Stimulated activated CD4-positive, alpha-beta T cell treated with anti-CD3 and anti-CD28 coated beads, Interleukin-1b, Interleukin-23, amount 100 ng/mL, for 48 hours (primary cell): ENCODE results near the gene FSTL4.

Source experiments
- DNase-seq: peaks from one replicate; pipeline ENCODE4 v3.0.0-alpha.2; 2020

The FSTL4 gene

GRCh38 chr5:133382661-133383579 lies 229.4 kb downstream of the FSTL4 start:
- no peak for DNase-seq

GRCh38 chr5:133381571-133382365 lies 230.6 kb downstream of the FSTL4 start:
- DNase-seq, result no peak

DNA sequence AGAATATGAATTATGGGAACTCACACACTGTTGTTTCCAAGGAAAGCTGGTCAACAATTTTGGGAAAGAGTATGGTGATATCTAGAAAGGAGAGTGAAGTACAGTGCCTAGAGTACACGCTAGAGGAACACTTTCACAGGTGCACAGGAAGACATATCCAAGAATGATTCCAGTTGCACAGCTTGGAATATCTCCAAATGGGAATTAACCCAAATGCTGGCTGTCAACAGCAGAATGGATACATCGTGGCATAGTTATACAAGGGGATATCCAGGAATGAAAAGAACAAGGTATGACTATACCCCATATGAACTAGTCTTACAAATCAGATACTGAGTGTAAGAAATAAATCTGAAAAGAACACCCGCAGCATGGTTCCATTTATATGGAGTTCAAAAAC lies 231.3 kb downstream of the FSTL4 start:
- DNase-seq, result no peak

DNA sequence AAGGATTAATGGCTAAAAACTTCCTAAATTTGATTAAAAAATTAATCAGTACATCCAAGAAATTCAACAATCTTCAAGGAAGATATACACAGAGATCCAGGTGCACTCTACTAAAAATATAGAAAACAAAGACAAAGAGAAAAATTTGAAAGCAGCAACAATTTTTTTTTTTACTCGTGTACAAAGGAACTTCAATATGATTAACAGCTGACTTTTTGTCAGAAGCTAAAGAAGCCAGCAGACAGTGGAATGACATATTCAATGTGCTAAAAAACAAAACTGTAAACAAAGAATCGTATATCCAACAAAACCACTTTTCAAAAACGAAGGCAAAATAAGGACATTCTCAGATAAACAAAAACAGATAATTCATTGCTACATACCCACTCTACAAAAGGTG lies 234.6 kb downstream of the FSTL4 start:
- no peak for DNase-seq

DNA sequence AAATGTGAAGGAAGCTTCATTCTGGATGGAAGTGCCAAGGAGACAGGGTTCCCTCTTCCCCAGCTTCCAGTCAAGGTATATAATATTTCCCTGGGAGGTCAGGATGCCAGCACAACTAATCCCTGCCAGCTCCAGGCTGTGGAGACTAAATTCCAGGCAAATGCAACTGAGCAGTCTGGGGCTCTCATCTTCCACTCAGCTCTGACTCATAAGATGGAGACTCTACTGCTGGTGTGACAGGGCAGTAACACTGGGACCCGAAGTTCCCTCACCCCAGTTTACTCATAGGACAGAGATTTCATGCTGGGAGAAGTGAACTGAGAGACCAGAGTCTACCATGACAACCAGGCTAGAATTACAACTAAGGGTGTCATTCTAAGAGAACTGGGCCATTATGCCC lies 235.4 kb downstream of the FSTL4 start:
- no peak for DNase-seq

- no peak for DNase-seq
Observed at GRCh38 chr5:133373121-133373870, 239.0 kb downstream of the FSTL4 start.

DNA sequence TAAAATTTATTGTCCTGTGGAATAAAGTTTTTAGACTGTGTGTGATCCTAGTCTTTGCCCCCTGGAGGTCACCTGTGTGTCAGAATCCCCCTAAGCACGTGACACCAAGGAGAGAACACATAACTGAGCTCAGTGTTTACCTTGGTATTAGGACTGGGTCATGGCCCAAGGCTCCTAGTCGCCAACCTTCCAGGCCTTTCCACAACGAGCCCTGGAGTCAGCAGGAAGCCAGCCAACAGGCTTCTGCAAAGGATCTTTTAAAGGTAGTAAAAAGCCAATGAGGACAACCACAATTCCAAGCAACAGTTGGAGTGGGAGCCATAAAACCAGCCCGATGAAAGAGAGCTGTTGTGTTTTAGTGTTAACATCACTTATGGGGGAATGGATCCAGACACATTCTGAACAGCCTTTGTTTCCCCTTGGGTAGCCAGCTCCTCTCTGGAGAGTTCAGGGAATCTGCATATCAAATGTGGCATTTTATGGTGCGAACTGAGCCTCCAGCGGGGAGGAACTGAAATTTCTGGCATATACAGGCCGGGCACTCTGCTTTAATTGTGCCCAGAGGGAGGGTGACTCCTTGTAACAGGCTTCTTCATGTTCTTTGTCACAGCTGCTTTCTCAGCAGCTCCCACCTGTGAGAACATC lies 239.9 kb downstream of the FSTL4 start:
- DNase-seq, result no peak

GRCh38 chr5:133371371-133372155 lies 240.8 kb downstream of the FSTL4 start:
- DNase-seq, result no peak

DNA sequence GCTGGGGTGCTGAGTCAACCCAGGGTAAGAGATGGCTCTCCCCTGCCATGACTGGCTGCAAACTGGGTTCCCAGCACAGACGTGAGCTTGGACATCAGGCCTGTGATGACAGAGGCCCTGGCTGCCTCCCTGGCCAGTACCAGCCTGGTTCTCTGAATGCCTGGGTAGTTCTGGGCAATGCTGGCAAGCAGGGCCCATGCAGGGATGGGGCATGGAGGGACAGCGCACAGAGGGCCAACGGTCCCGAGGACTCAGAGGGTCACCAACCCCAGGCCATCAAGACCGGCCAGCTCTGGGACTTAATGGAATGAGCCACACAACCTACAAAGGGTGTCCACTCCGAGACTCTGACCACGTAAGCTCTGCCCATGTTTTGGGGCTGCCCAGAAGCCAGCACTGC lies 241.4 kb downstream of the FSTL4 start:
- DNase-seq, result no peak

DNA sequence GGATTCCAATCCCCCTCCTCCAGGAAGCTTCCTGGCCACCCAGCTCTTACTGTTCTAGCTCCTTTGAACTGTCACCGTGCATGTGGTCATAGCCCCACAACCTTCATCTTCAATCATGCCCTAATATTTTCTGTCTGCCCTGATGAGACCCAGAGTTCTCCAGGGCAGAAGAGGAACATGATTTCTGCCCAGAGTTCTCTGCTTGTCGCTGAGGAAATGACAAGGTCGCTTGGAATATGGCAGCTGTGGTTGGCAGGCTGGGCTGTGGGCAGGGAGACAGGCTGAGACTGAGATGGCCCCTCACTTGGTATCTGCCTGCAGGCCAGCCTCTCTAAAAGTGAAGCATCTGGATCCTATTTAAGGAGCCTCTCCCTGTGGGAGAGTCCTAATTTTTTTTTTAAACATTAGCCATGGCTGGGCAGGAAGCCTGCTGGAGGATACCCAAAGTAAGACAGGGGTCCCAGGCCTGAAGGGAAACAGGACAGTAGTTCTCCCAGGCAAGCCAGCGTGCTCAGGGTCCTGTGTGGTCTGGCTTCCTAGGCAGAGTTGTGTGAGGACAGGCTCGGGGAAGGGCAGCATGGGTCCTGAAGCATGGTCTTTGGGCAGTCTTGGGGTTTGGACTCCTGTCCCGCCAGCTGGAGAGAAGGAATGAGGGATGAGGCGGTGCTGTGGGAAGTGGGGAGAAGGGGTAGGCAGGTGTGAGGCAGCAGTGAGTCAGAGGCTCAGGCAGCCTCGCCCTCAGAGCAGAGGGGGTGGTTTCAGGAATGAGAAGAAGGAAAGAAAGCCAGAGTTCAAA lies 242.1 kb downstream of the FSTL4 start:
- DNase-seq, result no peak

DNA sequence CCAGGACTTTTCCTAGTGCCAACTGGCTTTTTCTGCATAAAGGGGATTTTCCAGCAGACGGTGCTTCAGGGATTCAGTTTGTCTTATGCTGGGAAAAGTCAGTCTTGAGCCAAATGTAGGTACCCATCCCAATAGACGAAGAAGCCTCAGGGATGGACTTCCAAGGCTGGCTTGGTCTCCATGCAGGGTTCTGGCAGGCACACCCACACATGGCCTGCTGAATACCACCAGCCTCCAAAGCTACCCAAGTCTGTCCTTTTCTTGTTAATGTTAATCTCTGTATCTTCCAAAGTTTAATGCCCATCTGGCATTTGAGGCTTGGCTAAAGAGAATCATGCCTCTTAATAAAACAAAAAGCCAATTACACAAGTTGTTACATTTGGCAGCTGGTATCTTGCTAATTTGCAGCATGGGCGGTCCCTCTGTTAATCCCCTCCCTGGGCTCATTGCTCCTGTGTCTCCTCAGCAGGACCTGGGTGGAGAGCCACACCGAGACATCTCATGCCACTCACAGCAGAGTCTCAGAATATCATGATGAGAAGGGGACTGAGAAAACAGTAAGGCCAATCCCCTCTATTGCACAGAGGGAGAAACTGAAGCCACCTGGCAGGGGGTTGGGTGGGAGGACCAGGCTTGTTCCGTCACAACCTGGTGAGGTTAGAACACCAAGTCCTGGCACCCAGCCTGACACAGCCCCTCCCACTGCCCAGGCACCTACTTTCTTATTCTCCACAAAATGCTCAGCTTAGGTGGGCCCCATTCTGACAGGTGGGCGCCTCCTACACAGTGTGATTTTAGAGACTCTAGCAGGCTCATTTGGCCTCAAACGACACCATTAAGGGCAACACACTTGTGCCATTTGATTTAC lies 243.2 kb downstream of the FSTL4 start:
- no peak for DNase-seq

DNA sequence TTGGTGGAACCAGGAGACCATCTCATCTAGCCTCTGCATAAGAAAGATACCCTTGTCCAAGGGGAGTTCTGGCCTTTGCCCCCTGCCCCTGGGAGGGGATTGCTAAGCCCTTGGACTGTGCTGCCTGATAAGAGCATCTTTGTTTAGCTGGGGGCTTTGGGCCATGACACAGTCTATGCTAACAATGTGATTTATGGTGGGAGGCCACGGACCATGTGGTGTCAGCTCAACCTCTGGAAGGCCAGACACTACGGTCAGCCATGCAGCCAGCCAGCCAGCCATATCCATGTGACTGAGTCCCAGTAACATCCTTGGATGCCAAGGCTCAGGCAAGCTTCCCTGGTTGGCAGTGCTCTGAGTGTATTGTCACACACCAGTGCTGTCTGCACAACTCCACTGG lies 244.4 kb downstream of the FSTL4 start:
- no peak for DNase-seq

- no peak for DNase-seq
Observed at GRCh38 chr5:133367071-133367786, 245.1 kb downstream of the FSTL4 start.

- no peak for DNase-seq
Observed at GRCh38 chr5:133366438-133366837, 245.9 kb downstream of the FSTL4 start.

GRCh38 chr5:133365738-133366137 lies 246.6 kb downstream of the FSTL4 start:
- no peak for DNase-seq

DNA sequence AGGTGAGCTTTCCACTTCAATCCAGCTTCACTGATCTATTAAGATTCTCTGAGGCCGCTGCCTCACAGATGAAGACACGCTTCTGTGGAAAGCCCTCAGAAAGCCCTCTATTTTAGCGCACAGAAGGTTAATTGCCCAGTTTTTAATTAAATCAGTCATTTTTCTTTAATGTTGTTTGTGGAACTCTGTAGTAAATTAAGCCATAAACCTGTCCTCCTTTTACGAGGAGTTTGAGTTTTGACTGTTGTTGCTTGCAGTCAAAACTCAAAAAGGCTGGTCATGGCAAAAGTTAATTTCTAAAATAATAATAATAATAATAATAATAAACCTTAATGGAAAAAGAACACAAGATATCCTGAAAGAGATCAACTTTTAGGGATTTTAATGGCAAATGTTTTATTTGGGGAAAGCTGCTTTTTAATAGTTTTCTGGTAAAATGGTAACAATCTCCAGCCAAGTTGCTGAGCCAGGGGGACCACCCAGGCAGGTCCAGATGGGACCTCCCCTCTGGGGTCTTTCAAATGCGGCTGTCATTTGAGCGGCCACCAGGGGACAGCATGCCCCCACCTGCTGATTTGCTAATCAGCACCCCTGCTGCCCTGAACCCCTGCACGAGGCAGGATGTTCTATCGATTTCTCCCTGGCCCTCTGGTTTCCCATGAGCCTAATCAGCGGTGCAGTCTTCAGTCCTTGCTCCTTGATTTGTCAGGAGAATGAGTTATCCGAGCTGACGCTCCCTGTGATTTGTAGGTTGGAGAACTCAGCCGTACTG lies 247.2 kb downstream of the FSTL4 start:
- no peak for DNase-seq

- no peak for DNase-seq
Observed at GRCh38 chr5:133363807-133364587, 248.3 kb downstream of the FSTL4 start.

- no peak for DNase-seq
Observed at GRCh38 chr5:133362438-133362837, 249.9 kb downstream of the FSTL4 start.
